ENCODE measurements around the gene KIF1C. TPM values are rescaled to one million over a fixed set of nuclear protein-coding genes. Genes with fewer than 3 reads are reported as not detected.
A peak's percentile ranks its signal among the peaks of the same experiment; 100 is the strongest.

KIF1C gene
- total RNA-seq, 1 experiment from 2014 or later = 130 TPM

- TF ChIP-seq ARID4B (CRISPR knock-in tag; IDR thresholded peaks at IDR 0.05; ENCODE audit: borderline replicate concordance) (no peak), IRF2 (CRISPR knock-in tag; IDR thresholded peaks at IDR 0.05; ENCODE audit: borderline replicate concordance, low read depth) (no peak), ATF1 (CRISPR knock-in tag; IDR thresholded peaks at IDR 0.05) (peak; percentile 91; the same call in 1 of the 2 replicates), RORB (CRISPR knock-in tag; IDR thresholded peaks at IDR 0.05) (no peak), ZNF416 (CRISPR knock-in tag; IDR thresholded peaks at IDR 0.05) (0 out of 2 replicates have a peak, but pooled peaks have one; percentile 67), NFE2L1 (CRISPR knock-in tag; IDR thresholded peaks at IDR 0.05) (peak; percentile 80; the same call in 1 of the 2 replicates), FOXK1 (CRISPR knock-in tag; IDR thresholded peaks at IDR 0.05) (0 out of 2 replicates have a peak, but pooled peaks have one; percentile 48), TCF7 (CRISPR knock-in tag; IDR thresholded peaks at IDR 0.05; ENCODE audit: low read depth) (peak; percentile 55; the same call in 1 of the 2 replicates), CTCF (IDR thresholded peaks at IDR 0.05) (no peak), JUN (CRISPR knock-in tag; IDR thresholded peaks at IDR 0.05) (peak; percentile 42), IRF1 (CRISPR knock-in tag; IDR thresholded peaks at IDR 0.05) (peak; percentile 39; the same call in 1 of the 2 replicates), FOXP1 (CRISPR knock-in tag; IDR thresholded peaks at IDR 0.05; ENCODE audit: borderline replicate concordance) (peak; percentile 41), MYBL2 (CRISPR knock-in tag; IDR thresholded peaks at IDR 0.05) (peak; percentile 61; the same call in 1 of the 2 replicates), ZMAT4 (CRISPR knock-in tag; IDR thresholded peaks at IDR 0.05) (no peak), GRHL2 (CRISPR knock-in tag; IDR thresholded peaks at IDR 0.05; ENCODE audit: insufficient replicate concordance, severe bottlenecking) (no peak), SMAD3 (CRISPR knock-in tag; IDR thresholded peaks at IDR 0.05; ENCODE audit: borderline replicate concordance) (0 out of 2 replicates have a peak, but pooled peaks have one; percentile 44)
- TF ChIP-seq, protein P1, sequence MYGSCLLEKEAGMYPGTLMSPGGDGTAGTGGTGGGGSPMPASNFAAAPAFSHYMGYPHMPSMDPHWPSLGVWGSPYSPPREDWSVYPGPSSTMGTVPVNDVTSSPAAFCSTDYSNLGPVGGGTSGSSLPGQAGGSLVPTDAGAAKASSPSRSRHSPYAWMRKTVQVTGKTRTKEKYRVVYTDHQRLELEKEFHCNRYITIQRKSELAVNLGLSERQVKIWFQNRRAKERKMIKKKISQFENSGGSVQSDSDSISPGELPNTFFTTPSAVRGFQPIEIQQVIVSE (CRISPR knock-in tag; IDR thresholded peaks at IDR 0.05; ENCODE audit: borderline replicate concordance) = no peak
- TF ChIP-seq, protein P2, sequence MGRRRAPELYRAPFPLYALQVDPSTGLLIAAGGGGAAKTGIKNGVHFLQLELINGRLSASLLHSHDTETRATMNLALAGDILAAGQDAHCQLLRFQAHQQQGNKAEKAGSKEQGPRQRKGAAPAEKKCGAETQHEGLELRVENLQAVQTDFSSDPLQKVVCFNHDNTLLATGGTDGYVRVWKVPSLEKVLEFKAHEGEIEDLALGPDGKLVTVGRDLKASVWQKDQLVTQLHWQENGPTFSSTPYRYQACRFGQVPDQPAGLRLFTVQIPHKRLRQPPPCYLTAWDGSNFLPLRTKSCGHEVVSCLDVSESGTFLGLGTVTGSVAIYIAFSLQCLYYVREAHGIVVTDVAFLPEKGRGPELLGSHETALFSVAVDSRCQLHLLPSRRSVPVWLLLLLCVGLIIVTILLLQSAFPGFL (CRISPR knock-in tag; IDR thresholded peaks at IDR 0.05; ENCODE audit: borderline replicate concordance) = 0 out of 2 replicates have a peak, but pooled peaks have one; percentile 26
- TF ChIP-seq, protein P3, sequence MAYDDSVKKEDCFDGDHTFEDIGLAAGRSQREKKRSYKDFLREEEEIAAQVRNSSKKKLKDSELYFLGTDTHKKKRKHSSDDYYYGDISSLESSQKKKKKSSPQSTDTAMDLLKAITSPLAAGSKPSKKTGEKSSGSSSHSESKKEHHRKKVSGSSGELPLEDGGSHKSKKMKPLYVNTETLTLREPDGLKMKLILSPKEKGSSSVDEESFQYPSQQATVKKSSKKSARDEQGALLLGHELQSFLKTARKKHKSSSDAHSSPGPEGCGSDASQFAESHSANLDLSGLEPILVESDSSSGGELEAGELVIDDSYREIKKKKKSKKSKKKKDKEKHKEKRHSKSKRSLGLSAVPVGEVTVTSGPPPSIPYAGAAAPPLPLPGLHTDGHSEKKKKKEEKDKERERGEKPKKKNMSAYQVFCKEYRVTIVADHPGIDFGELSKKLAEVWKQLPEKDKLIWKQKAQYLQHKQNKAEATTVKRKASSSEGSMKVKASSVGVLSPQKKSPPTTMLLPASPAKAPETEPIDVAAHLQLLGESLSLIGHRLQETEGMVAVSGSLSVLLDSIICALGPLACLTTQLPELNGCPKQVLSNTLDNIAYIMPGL (CRISPR knock-in tag; IDR thresholded peaks at IDR 0.05) = peak; percentile 84; the same call in 1 of the 2 replicates
- TF ChIP-seq, protein P4, sequence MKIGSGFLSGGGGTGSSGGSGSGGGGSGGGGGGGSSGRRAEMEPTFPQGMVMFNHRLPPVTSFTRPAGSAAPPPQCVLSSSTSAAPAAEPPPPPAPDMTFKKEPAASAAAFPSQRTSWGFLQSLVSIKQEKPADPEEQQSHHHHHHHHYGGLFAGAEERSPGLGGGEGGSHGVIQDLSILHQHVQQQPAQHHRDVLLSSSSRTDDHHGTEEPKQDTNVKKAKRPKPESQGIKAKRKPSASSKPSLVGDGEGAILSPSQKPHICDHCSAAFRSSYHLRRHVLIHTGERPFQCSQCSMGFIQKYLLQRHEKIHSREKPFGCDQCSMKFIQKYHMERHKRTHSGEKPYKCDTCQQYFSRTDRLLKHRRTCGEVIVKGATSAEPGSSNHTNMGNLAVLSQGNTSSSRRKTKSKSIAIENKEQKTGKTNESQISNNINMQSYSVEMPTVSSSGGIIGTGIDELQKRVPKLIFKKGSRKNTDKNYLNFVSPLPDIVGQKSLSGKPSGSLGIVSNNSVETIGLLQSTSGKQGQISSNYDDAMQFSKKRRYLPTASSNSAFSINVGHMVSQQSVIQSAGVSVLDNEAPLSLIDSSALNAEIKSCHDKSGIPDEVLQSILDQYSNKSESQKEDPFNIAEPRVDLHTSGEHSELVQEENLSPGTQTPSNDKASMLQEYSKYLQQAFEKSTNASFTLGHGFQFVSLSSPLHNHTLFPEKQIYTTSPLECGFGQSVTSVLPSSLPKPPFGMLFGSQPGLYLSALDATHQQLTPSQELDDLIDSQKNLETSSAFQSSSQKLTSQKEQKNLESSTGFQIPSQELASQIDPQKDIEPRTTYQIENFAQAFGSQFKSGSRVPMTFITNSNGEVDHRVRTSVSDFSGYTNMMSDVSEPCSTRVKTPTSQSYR (CRISPR knock-in tag; IDR thresholded peaks at IDR 0.05) = no peak; the same call in 1 of the 2 replicates
- TF ChIP-seq, protein P5, sequence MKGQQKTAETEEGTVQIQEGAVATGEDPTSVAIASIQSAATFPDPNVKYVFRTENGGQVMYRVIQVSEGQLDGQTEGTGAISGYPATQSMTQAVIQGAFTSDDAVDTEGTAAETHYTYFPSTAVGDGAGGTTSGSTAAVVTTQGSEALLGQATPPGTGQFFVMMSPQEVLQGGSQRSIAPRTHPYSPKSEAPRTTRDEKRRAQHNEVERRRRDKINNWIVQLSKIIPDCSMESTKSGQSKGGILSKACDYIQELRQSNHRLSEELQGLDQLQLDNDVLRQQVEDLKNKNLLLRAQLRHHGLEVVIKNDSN (CRISPR knock-in tag; IDR thresholded peaks at IDR 0.05) = no peak
These were observed 49.4 kb upstream of the KIF1C start, which contains the start of gene PFN1 (continued) for GRCh38 chr17:4948166-4948930.

Data from WTC11 (cell line).